Measurements from ENCODE around the gene CHST9. TPM values are rescaled to one million over a fixed set of nuclear protein-coding genes. Genes with fewer than 3 reads are reported as not detected.

The CHST9 gene
- total and polyA plus RNA-seq, 2 donors from 2014 or later = 1.5 to 9.8 TPM

DNA sequence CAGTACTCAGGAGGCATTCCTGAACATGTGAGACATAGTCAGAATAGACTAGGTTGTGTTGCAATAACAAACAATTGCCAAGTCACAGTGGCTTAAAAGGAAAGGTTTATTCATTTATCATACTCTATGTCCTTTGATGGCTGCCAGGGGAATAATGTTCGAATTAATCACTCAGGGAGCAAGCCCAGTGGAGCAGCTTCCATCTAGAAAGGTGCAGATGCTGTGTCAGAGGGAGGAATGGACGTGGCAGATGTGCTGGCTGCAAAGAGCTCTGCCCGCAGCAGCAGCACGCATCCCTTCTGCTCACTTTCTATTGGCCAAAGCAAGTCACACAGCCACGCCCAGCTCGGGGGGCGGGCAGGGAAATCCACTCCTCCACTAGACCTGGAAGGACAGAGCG lies 213.7 kb downstream of the CHST9 start:
- DNase-seq = peak in 1 of 5 donors; percentile 56
- H3K27ac ChIP-seq (ENCODE audit: low read depth in 2 of 2, low read length in 2 of 2) = no peak overlapping the region
- no peaks in the 10 kb centered on the region for H3K27me3 ChIP-seq (ENCODE audit: control insufficient read depth, insufficient read depth, low read length)
- no peaks in the 10 kb centered on the region for H3K36me3 ChIP-seq (ENCODE audit: control insufficient read depth in 2 of 3, insufficient read depth in 3 of 3, low read length in 3 of 3)
- TF ChIP-seq, protein P1, sequence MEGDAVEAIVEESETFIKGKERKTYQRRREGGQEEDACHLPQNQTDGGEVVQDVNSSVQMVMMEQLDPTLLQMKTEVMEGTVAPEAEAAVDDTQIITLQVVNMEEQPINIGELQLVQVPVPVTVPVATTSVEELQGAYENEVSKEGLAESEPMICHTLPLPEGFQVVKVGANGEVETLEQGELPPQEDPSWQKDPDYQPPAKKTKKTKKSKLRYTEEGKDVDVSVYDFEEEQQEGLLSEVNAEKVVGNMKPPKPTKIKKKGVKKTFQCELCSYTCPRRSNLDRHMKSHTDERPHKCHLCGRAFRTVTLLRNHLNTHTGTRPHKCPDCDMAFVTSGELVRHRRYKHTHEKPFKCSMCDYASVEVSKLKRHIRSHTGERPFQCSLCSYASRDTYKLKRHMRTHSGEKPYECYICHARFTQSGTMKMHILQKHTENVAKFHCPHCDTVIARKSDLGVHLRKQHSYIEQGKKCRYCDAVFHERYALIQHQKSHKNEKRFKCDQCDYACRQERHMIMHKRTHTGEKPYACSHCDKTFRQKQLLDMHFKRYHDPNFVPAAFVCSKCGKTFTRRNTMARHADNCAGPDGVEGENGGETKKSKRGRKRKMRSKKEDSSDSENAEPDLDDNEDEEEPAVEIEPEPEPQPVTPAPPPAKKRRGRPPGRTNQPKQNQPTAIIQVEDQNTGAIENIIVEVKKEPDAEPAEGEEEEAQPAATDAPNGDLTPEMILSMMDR (IDR thresholded peaks at IDR 0.05; ENCODE audit: borderline replicate concordance, extremely low read depth, insufficient read depth) = no peak
- H3K4me3 ChIP-seq (ENCODE audit: low read length in 3 of 3) = no peak overlapping the region
- H3K4me1 ChIP-seq (ENCODE audit: control insufficient read depth in 2 of 3, insufficient read depth in 2 of 3, low read depth in 1 of 3, low read length in 3 of 3) = no peaks in the 10 kb centered on the region
- no peak overlapping the region for H3K9ac ChIP-seq (ENCODE audit: low read length in 3 of 3)
- FAIRE-seq = no peak
- intact Hi-C loops (cut with DNase I) = no loop called here
- H3K9me3 ChIP-seq (ENCODE audit: control insufficient read depth in 2 of 3, insufficient read depth in 1 of 3, low read length in 3 of 3) = no peaks in the 10 kb centered on the region

DNA sequence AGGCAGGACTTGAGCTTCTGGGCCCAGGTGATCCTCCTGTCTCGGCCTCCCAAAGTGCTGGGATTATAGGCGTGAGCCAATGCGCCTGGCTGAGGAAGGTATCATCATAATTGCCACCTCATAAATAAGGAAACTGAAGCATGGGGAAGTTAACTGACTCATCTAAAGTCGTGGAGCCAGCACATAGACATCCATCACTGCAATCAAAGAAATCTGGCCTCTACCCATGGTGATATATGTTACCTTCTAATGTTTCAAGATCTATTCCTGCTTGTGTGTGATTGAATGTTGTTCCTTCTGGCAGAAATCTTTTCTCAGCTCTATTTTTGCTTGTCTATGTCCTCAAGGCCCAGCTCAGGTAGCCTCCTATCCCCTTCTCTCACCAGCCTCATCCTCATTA lies 214.5 kb downstream of the CHST9 start:
- Histone ChIP-seq H3K36me3 (ENCODE audit: control insufficient read depth in 2 of 3, insufficient read depth in 3 of 3, low read length in 3 of 3) (no peaks in the 10 kb centered on the region), H3K27ac (ENCODE audit: low read depth in 2 of 2, low read length in 2 of 2) (no peak overlapping the region), H3K9ac (ENCODE audit: low read length in 3 of 3) (no peak overlapping the region), H3K9me3 (ENCODE audit: control insufficient read depth in 2 of 3, insufficient read depth in 1 of 3, low read length in 3 of 3) (no peaks in the 10 kb centered on the region), H3K4me3 (ENCODE audit: low read length in 3 of 3) (no peak overlapping the region), H3K27me3 (ENCODE audit: control insufficient read depth, insufficient read depth, low read length) (no peaks in the 10 kb centered on the region), H3K4me1 (ENCODE audit: control insufficient read depth in 2 of 3, insufficient read depth in 2 of 3, low read depth in 1 of 3, low read length in 3 of 3) (no peaks in the 10 kb centered on the region)
- TF ChIP-seq, protein P1 (IDR thresholded peaks at IDR 0.05; ENCODE audit: borderline replicate concordance, extremely low read depth, insufficient read depth) = no peak
- FAIRE-seq = no peak
- intact Hi-C loops (cut with DNase I) = no loop called here
- DNase-seq = no peak

DNA sequence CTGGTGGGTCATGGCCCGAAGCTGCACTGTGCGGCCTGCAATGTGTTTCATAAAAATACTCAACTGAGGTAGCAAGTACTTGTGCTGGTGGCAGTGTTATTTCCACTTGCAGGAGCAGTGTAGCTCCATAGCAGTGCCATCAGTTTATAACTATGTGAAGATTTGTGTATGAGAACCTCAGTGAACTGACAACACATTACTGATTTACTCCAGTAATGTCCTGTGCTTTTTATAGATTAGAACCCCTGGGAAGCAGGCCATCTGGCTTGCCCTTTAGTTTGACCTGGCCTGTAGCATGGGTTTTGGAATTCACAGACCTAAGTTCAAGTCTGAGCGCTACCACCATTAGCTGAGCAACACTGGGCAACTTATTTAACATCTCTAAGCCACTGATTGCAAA lies 219.9 kb downstream of the CHST9 start:
- no peak for DNase-seq
- Histone ChIP-seq H3K27ac (ENCODE audit: low read depth in 2 of 2, low read length in 2 of 2) (no peak overlapping the region), H3K4me1 (ENCODE audit: control insufficient read depth in 2 of 3, insufficient read depth in 2 of 3, low read depth in 1 of 3, low read length in 3 of 3) (peaks cover 0 to 3% (median 0%) of the 10 kb centered on the region in 3 donors), H3K9ac (ENCODE audit: low read length in 3 of 3) (no peak overlapping the region), H3K27me3 (ENCODE audit: control insufficient read depth, insufficient read depth, low read length) (no peaks in the 10 kb centered on the region), H3K9me3 (ENCODE audit: control insufficient read depth in 2 of 3, insufficient read depth in 1 of 3, low read length in 3 of 3) (no peaks in the 10 kb centered on the region), H3K36me3 (ENCODE audit: control insufficient read depth in 2 of 3, insufficient read depth in 3 of 3, low read length in 3 of 3) (no peaks in the 10 kb centered on the region), H3K4me3 (ENCODE audit: low read length in 3 of 3) (no peak overlapping the region)
- no peak for FAIRE-seq
- TF ChIP-seq, protein P1 (IDR thresholded peaks at IDR 0.05; ENCODE audit: borderline replicate concordance, extremely low read depth, insufficient read depth) = no peak
- intact Hi-C loops (cut with DNase I) = no loop called here

DNA sequence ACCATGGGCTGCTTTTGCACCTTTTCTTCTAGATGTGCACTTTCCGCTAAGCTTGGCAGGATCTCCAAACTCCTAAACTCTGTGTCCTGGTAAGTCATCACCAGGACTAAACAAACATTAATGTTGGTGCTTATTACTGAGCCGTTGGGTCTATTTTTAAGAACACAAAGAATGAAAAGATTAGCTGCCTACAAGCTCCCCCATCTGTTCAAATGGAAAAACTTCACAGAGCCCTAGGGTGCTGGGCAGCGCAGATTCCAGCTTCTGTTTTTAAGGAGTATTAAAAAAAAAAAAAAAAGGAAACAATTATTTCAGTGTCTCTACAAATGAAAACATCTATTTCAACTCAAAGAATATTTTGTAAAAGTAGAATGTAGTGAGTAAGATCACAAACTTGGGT lies 221.8 kb downstream of the CHST9 start:
- peak; percentile 11 for FAIRE-seq
- intact Hi-C loops (cut with DNase I) = no loop called here
- TF ChIP-seq, protein P1 (IDR thresholded peaks at IDR 0.05; ENCODE audit: borderline replicate concordance, extremely low read depth, insufficient read depth) = peak; percentile 5

More for the DNA sequence above, 221.8 kb downstream of the CHST9 start:
- no peaks in the 10 kb centered on the region for H3K36me3 ChIP-seq (ENCODE audit: control insufficient read depth in 2 of 3, insufficient read depth in 3 of 3, low read length in 3 of 3)
- no peaks in the 10 kb centered on the region for H3K27me3 ChIP-seq (ENCODE audit: control insufficient read depth, insufficient read depth, low read length)
- DNase-seq = peak in 1 of 5 donors; percentile 40
- peaks cover 0 to 3% (median 0%) of the 10 kb centered on the region in 3 donors for H3K4me1 ChIP-seq (ENCODE audit: control insufficient read depth in 2 of 3, insufficient read depth in 2 of 3, low read depth in 1 of 3, low read length in 3 of 3)
- no peak overlapping the region for H3K9ac ChIP-seq (ENCODE audit: low read length in 3 of 3)
- no peak overlapping the region for H3K4me3 ChIP-seq (ENCODE audit: low read length in 3 of 3)
- no peak overlapping the region for H3K27ac ChIP-seq (ENCODE audit: low read depth in 2 of 2, low read length in 2 of 2)
- no peaks in the 10 kb centered on the region for H3K9me3 ChIP-seq (ENCODE audit: control insufficient read depth in 2 of 3, insufficient read depth in 1 of 3, low read length in 3 of 3)

All from kidney (tissue), 14 donors.